GM21515 (cell line): ENCODE measurements around the gene SIX3.

Experiments
- ATAC-seq: cut with Tn5 transposase; IDR thresholded peaks from one replicate; pipeline ENCODE4 v1.9.1; 2021; ENCODE audit not compliant: unreplicated experiment

Gene SIX3

DNA sequence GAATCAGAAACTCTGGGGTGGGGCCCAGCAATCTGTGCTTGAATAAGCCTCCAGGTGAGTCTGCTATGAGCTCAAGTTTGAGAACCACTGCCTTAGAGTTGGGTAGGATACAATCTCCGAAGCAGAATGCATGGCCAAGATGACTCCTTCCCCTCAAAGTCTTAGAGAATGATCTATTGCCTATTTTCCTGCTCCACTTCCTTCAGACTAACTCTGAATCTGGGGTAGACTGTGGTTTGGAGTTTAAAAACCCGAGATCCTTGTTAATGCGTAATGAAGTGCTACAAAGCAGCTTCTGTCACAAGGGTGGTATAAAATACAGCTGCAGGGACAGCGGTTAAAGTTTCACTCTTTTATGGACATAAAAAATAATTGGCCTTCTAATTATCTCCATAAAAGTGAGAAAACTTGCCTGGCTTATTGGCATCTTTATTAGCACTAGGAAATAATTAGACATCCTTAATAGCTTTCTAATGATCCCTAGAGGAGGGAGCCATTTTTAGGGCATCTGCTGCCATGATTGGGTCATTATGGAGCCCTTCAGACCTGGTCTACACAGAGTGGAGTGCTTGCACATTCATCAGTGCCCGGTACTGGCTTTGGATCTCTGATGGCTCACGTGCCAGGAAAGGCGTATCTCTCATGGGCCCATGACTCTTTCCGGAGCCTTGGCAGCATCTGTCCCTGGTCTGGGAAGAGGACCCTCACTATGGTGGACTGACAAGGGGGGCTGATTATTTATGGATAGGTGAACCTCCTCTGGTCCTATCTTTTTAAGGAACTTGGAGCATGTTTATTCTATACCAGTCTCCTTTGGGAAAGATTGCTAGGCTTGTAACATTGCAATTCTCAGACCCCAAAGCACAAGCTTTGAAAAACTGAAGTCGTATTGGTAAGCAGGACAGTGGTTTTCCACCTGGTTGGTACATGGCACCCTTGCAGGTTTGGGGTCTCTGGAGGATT lies 39.5 kb downstream of the SIX3 start:
- no peak for ATAC-seq

DNA sequence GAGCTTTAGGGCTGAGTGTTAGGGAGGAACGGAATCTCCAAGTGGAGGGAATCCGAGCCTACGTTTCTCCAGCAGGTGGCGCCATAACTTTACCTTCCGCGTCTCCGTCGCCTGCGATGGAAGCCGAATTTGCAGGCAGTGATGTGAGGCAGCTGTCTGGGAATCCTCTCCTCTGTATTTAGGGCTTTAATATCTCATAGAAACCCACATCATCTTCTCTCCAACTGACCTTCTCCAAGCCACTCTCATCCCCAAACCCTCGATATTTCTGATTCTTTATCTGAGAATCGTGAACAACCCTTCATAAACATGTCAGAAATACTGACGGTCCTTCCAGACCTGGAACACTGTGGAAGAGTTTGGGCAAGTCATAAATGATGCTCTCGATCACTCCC lies 40.2 kb downstream of the SIX3 start:
- ATAC-seq: no peak

DNA sequence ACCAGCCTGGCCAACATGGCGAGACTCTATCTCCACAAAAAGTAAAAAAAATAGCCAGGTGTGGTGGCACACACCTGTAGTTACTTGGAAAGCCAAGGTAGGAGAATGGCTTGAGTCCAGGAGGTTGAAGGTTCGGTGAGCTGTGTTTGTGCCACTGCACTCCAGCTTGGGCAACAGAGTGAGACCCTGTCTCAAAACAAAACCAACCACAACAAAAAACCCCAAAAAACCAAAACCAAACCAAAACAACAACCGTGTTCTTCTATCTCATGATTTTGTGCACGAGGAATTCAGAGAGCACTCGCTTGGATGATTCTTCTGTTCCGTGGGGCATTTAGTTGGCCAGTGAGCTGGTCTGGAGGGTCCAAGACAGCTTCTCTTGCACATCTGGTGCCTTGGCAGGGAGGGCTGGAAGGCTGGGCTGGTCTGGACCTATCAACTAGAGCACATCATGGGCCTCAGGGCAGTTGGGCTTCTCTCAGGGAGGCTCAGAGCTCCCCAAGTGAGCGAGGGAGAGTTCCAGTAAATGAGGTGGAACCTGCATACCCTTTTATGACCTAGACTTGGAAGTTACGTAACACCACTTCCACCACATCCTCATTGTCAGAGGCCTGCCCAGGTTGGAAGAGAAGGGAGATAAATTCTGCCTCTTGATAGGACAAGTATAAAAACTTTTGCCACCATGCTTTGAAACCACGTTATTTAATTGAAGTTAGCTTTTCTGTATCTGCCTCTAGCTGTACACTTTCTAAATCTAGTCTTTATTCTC lies 42.5 kb downstream of the SIX3 start:
- ATAC-seq: no peak

DNA sequence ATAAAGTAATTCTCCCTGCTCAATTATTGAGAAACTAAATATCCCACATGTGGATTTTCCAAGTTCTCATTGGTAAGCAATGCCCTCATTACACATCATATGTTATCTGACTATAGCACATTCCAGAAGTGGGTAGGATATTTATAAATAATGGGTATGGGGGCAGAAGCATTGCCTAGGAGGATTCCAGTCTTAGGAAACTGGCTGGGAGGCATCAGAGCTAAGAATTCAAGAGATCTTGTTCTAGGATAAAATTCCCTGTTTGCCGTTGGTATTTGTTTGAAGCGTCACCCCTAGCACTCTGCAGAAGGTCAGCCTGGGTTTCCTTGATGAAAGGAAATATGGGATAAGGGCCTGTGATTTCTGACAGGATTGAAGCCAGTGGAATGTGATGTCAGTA lies 47.7 kb downstream of the SIX3 start:
- no peak for ATAC-seq

DNA sequence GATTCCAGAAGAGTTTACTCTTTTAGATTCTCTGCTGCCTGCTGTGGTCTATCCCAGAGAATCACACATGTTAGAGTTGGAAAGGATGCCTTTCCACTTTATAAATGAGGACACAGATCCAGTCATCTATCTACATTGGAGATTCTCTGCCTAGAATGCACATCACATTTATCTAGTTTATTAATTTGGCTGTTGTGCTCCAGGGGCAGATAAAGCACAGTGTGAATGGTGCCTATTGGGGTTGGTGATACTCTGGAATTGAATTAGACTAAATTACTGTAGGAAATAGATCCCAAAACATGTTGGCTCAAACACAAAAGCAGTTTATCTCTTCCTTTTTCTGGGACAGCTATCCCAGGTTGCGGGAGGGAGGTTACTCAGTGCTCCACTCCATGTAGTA lies 52.9 kb downstream of the SIX3 start:
- ATAC-seq: no peak
